PC-9 (cell line): Measurements from ENCODE around the gene SEMG1.

Experiments
- EZH2 ChIP-seq: fragments of 200-600 bp; sonication (generic); IDR thresholded peaks from 2 replicates; pipeline ENCODE4 v1.8.0; 2017; ENCODE audit warnings: antibody characterized with exemption, low read depth
- TF ChIP-seq, protein P1 (sequence below): fragments of 200-600 bp; sonication (generic); conservative IDR thresholded peaks from 2 replicates; pipeline ENCODE4 v1.6.1; 2017; ENCODE audit warnings: mixed run types, antibody characterized with exemption, mild to moderate bottlenecking, moderate library complexity

DNA sequence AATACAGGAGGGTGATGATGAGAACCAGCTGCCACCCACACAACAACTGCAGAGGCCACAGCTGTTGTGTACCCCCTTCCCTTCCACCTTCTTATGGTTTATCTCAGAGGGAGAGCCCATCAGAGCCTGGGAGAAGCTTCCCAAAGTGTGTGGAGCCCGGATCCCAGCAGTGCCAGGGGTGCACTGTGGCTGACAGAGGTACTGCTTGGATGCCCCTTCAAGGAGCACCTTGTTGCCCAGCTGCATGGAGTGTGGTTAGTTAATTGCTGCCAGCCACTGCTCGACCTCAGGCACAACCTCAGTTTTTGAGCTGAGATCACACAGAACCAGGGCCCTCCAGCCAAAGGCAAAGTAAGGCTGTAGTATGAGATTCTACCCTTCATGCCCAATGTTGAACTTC, 19.1 kb upstream of the SEMG1 start:
- TF ChIP-seq, protein P1, sequence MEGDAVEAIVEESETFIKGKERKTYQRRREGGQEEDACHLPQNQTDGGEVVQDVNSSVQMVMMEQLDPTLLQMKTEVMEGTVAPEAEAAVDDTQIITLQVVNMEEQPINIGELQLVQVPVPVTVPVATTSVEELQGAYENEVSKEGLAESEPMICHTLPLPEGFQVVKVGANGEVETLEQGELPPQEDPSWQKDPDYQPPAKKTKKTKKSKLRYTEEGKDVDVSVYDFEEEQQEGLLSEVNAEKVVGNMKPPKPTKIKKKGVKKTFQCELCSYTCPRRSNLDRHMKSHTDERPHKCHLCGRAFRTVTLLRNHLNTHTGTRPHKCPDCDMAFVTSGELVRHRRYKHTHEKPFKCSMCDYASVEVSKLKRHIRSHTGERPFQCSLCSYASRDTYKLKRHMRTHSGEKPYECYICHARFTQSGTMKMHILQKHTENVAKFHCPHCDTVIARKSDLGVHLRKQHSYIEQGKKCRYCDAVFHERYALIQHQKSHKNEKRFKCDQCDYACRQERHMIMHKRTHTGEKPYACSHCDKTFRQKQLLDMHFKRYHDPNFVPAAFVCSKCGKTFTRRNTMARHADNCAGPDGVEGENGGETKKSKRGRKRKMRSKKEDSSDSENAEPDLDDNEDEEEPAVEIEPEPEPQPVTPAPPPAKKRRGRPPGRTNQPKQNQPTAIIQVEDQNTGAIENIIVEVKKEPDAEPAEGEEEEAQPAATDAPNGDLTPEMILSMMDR: no peak
- TF ChIP-seq EZH2: no peak
